ENCODE measurements around the gene AVPR2.
A peak's percentile ranks its signal among the peaks of the same experiment; 100 is the strongest.

The AVPR2 gene

GRCh38 chrX:153953342-153953830 is 48.9 kb downstream of the AVPR2 start:
- peak; percentile 62 for DNase-seq

GRCh38 chrX:153953892-153954557 is 49.6 kb downstream of the AVPR2 start:
- DNase-seq: no peak

GRCh38 chrX:153954558-153955227 is 50.2 kb downstream of the AVPR2 start:
- DNase-seq: no peak

GRCh38 chrX:153955228-153955732 is 50.8 kb downstream of the AVPR2 start:
- no peak for DNase-seq

- DNase-seq: no peak
Observed at GRCh38 chrX:153956044-153956907, 51.8 kb downstream of the AVPR2 start.

Measured in inflammatory macrophage (primary cell).